SK-N-SH (cell line): ENCODE results near the gene GPR183. TPM values are rescaled to one million over a fixed set of nuclear protein-coding genes. Genes with fewer than 3 reads are reported as not detected.

ENCODE experiments used
- CTCF ChIA-PET: fragments of 300-600, 350-600 bp; formaldehyde crosslinking; extraction: SDS; loops from one replicate; lab custom pipeline; 2021; lab: Yijun Ruan, JAX
- POLR2A ChIA-PET: fragments of 350-600 bp; sonication (Branson Sonifier 250); formaldehyde crosslinking; extraction: SDS; loops from one replicate; lab custom pipeline; 2020; ENCODE audit warnings: antibody characterized with exemption, inconsistent platforms; lab: Yijun Ruan, JAX
- DNase-seq: peaks from one replicate; pipeline ENCODE4 v3.0.0; 2012
- H2AFZ ChIP-seq: fragments of 200-600 bp; sonication (generic); 2 replicates; pipeline ENCODE4 v1.8.1; 2016; ENCODE audit warnings: antibody characterized with exemption, mild to moderate bottlenecking, low read depth
- H3F3A ChIP-seq: fragments of 200-600 bp; sonication (generic); replicated peaks from 2 replicates; pipeline ENCODE3; 2016; ENCODE audit warnings: antibody characterized with exemption, mild to moderate bottlenecking; ENCODE audit not compliant: insufficient read depth
- H3K27ac ChIP-seq, 2 experiments: fragments of 200-500 bp in 1 of 2; fragments of 200-600 bp in 1 of 2; sonication (Bioruptor generic) in 1 of 2; sonication (generic), shearing (Covaris generic) in 1 of 2; 2 replicates each; pipeline versions ENCODE4 v1.5.1 to v1.6.1; 2014 to 2016; ENCODE audit warnings: low read depth in 2 of 2, inconsistent platforms in 1 of 2, low read length in 1 of 2, mild to moderate bottlenecking in 1 of 2, mixed read lengths in 1 of 2
- H3K27me3 ChIP-seq: fragments of 200-600 bp; sonication (generic), shearing (Covaris generic); 2 replicates; pipeline ENCODE4 v1.6.1; 2016; ENCODE audit warnings: mixed run types; ENCODE audit not compliant: insufficient read depth
- H3K36me3 ChIP-seq, 2 experiments: fragments of 200-500 bp in 1 of 2; fragments of 200-600 bp in 1 of 2; sonication (Bioruptor generic) in 1 of 2; sonication (generic) in 1 of 2; replicated peaks in 1 of 2; 2 replicates each; pipeline versions ENCODE3 to v1.5.1; 2014 to 2016; ENCODE audit warnings: low read length in 1 of 2, mild to moderate bottlenecking in 1 of 2; ENCODE audit not compliant: insufficient read depth in 2 of 2, control insufficient read depth in 1 of 2
- H3K4me1 ChIP-seq, 2 experiments: fragments of 200-500 bp in 1 of 2; fragments of 200-600 bp in 1 of 2; sonication (Bioruptor generic) in 1 of 2; sonication (generic), shearing (Covaris generic) in 1 of 2; 2 replicates each; pipeline versions ENCODE4 v1.5.1 to v1.6.1; 2014 to 2016; ENCODE audit warnings: low read depth in 1 of 2, low read length in 1 of 2, mixed run types in 1 of 2; ENCODE audit not compliant: insufficient read depth in 2 of 2, control insufficient read depth in 1 of 2
- H3K4me2 ChIP-seq: fragments of 200-600 bp; sonication (generic), shearing (Covaris generic); 2 replicates; pipeline ENCODE4 v1.6.1; 2017; ENCODE audit warnings: mixed run types
- H3K4me3 ChIP-seq, 2 experiments: fragments of 200-500 bp in 1 of 2; fragments of 200-600 bp in 1 of 2; sonication (Bioruptor generic) in 1 of 2; sonication (generic), shearing (Covaris generic) in 1 of 2; 2 replicates each; pipeline versions ENCODE4 v1.5.1 to v1.8.1; 2014 to 2016; ENCODE audit warnings: low read depth in 2 of 2, inconsistent platforms in 1 of 2, low read length in 1 of 2, mild to moderate bottlenecking in 1 of 2, mixed read lengths in 1 of 2, moderate library complexity in 1 of 2
- H3K79me2 ChIP-seq: fragments of 200-600 bp; sonication (generic); 2 replicates; pipeline ENCODE4 v1.8.1; 2017; ENCODE audit warnings: mild to moderate bottlenecking; ENCODE audit not compliant: insufficient read depth
- H3K9ac ChIP-seq: fragments of 200-600 bp; sonication (generic); 2 replicates; pipeline ENCODE4 v1.6.1; 2017; ENCODE audit warnings: mixed run types
- H3K9me2 ChIP-seq: fragments of 200-600 bp; sonication (generic); 2 replicates; pipeline ENCODE4 v1.6.1; 2017; ENCODE audit warnings: mixed run types
- H3K9me3 ChIP-seq: fragments of 200-600 bp; sonication (generic); 2 replicates; pipeline ENCODE4 v1.6.1; 2017; ENCODE audit warnings: mixed run types, mild to moderate bottlenecking, moderate library complexity
- H4K20me1 ChIP-seq: fragments of 200-600 bp; sonication (generic); 2 replicates; pipeline ENCODE4 v1.6.1; 2017; ENCODE audit warnings: mild to moderate bottlenecking, mixed run types; ENCODE audit not compliant: insufficient read depth
- CHD2 ChIP-seq: fragments of 150-350 bp; IDR thresholded peaks from 2 replicates; pipeline ENCODE4 v1.6.1; 2018; ENCODE audit warnings: low read length; ENCODE audit not compliant: partially characterized antibody
- GATA2 ChIP-seq: sonication (generic); formaldehyde crosslinking; IDR thresholded peaks from 2 replicates; pipeline ENCODE4 v1.5.0; 2020; ENCODE audit warnings: mild to moderate bottlenecking, missing genetic modification reagents
- MAX ChIP-seq: IDR thresholded peaks from 2 replicates; pipeline ENCODE4 v1.4.0; 2012; ENCODE audit warnings: low read depth
- MEF2A ChIP-seq: IDR thresholded peaks from 2 replicates; pipeline ENCODE4 v1.4.0; 2012; ENCODE audit warnings: low read depth, borderline replicate concordance
- PBX3 ChIP-seq: IDR thresholded peaks from 2 replicates; pipeline ENCODE4; 2012
- POLR2AphosphoS5 ChIP-seq: IDR thresholded peaks from 2 replicates; pipeline ENCODE4 v1.6.1; 2012; ENCODE audit warnings: low read depth, low read length
- TEAD4 ChIP-seq: IDR thresholded peaks from 2 replicates; pipeline ENCODE4 v1.4.0; 2012; ENCODE audit warnings: mild to moderate bottlenecking, borderline replicate concordance; ENCODE audit not compliant: insufficient read depth
- WGBS: methylation state at CpG from one replicate; pipeline ENCODE4 v1.1.6; 2017; ENCODE audit warnings: low lambda C conversion rate; 5-methylcytosine and 5-hydroxymethylcytosine counted together
- polyA plus RNA-seq, 3 experiments: library from polyadenylated mRNA; depleted of rRNA; stranded (reverse); fragments of >200 nt; gene quantifications; 2 replicates each; pipeline ENCODE4 v1.2.3, GENCODE V29; 2012
- TF ChIP-seq, protein P1 (sequence below): fragments of 200-600 bp; sonication (generic); IDR thresholded peaks from 2 replicates; pipeline ENCODE4 v1.6.1; 2017; ENCODE audit warnings: antibody characterized with exemption, mild to moderate bottlenecking, moderate library complexity
- TF ChIP-seq, protein P2 (sequence below): fragments of 150-350 bp; IDR thresholded peaks from 2 replicates; pipeline ENCODE4 v1.6.1; 2016; ENCODE audit warnings: mild to moderate bottlenecking, low read depth, low read length
- TF ChIP-seq, protein P3 (sequence below): IDR thresholded peaks from 2 replicates; pipeline ENCODE4 v1.4.0; 2012; ENCODE audit warnings: low read depth, borderline replicate concordance
- TF ChIP-seq, protein P4 (sequence below): IDR thresholded peaks from 2 replicates; pipeline ENCODE4 v1.4.0; 2012; ENCODE audit warnings: low read depth, borderline replicate concordance
- TF ChIP-seq, protein P5 (sequence below): IDR thresholded peaks from 2 replicates; pipeline ENCODE4 v1.6.1; 2012; ENCODE audit warnings: mild to moderate bottlenecking, low read depth, low read length, moderate library complexity

GPR183 gene
- polyA plus RNA-seq, 1 of the 3 experiments (the other 2 are of a cell fraction) = 0.07 TPM

DNA sequence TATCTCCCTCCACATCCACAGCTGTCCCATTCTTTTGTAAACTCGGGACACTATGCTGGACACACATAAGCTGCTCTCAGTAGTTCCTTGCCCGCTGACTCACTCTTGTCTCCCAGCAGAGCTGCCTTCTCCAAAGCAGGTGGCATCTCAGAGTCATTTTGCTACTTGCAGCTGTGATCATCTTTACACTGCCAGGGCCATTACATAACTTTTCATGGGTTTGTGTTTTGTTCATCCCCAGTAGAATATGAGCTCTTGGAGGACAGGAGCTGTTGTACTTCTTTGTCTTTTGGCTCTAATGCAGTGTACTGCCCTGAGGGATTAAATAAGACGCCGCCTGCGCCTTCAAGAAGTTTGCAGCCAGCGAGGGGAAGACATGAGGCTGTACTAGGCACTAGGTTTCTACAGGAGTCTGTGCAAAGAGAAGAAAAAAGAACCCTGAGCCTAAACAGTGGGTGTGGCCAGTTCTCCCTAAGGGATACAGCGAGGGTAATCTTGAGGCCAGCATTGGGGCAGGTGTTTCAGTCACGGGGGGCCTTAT lies 40.8 kb upstream of the GPR183 start:
- POLR2A ChIA-PET = no interaction called here
- no peak overlapping the region for H2AFZ ChIP-seq

More for the DNA sequence above, 40.8 kb upstream of the GPR183 start:
- H3K36me3 ChIP-seq = peaks cover 0 to 33% of the 10 kb centered on the region in 2 experiments
- H3K9me2 ChIP-seq = no peaks in the 10 kb centered on the region
- peaks cover 3% of the 10 kb centered on the region for H3F3A ChIP-seq
- CTCF ChIA-PET = interaction anchor here (1.0 kb wide), 1 partner anchor 88 kb away, joined by 3 read pairs; no protein-coding TSS in a partner anchor
- no peaks in the 10 kb centered on the region for H3K27me3 ChIP-seq
- H3K4me3 ChIP-seq = no peak overlapping the region
- no peak for DNase-seq
- TF ChIP-seq TEAD4 = no peak
- no peak for TF ChIP-seq CHD2
- no peak for TF ChIP-seq POLR2AphosphoS5
- no peak for TF ChIP-seq MEF2A
- TF ChIP-seq, protein P1, sequence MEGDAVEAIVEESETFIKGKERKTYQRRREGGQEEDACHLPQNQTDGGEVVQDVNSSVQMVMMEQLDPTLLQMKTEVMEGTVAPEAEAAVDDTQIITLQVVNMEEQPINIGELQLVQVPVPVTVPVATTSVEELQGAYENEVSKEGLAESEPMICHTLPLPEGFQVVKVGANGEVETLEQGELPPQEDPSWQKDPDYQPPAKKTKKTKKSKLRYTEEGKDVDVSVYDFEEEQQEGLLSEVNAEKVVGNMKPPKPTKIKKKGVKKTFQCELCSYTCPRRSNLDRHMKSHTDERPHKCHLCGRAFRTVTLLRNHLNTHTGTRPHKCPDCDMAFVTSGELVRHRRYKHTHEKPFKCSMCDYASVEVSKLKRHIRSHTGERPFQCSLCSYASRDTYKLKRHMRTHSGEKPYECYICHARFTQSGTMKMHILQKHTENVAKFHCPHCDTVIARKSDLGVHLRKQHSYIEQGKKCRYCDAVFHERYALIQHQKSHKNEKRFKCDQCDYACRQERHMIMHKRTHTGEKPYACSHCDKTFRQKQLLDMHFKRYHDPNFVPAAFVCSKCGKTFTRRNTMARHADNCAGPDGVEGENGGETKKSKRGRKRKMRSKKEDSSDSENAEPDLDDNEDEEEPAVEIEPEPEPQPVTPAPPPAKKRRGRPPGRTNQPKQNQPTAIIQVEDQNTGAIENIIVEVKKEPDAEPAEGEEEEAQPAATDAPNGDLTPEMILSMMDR = no peak
- TF ChIP-seq, protein P2, sequence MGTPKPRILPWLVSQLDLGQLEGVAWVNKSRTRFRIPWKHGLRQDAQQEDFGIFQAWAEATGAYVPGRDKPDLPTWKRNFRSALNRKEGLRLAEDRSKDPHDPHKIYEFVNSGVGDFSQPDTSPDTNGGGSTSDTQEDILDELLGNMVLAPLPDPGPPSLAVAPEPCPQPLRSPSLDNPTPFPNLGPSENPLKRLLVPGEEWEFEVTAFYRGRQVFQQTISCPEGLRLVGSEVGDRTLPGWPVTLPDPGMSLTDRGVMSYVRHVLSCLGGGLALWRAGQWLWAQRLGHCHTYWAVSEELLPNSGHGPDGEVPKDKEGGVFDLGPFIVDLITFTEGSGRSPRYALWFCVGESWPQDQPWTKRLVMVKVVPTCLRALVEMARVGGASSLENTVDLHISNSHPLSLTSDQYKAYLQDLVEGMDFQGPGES = no peak
- no peak for TF ChIP-seq MAX
- TF ChIP-seq, protein P3, sequence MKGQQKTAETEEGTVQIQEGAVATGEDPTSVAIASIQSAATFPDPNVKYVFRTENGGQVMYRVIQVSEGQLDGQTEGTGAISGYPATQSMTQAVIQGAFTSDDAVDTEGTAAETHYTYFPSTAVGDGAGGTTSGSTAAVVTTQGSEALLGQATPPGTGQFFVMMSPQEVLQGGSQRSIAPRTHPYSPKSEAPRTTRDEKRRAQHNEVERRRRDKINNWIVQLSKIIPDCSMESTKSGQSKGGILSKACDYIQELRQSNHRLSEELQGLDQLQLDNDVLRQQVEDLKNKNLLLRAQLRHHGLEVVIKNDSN = no peak
- TF ChIP-seq PBX3 = no peak
- TF ChIP-seq GATA2 = no peak
- TF ChIP-seq, protein P4, sequence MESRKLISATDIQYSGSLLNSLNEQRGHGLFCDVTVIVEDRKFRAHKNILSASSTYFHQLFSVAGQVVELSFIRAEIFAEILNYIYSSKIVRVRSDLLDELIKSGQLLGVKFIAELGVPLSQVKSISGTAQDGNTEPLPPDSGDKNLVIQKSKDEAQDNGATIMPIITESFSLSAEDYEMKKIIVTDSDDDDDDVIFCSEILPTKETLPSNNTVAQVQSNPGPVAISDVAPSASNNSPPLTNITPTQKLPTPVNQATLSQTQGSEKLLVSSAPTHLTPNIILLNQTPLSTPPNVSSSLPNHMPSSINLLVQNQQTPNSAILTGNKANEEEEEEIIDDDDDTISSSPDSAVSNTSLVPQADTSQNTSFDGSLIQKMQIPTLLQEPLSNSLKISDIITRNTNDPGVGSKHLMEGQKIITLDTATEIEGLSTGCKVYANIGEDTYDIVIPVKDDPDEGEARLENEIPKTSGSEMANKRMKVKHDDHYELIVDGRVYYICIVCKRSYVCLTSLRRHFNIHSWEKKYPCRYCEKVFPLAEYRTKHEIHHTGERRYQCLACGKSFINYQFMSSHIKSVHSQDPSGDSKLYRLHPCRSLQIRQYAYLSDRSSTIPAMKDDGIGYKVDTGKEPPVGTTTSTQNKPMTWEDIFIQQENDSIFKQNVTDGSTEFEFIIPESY = no peak
- TF ChIP-seq, protein P5, sequence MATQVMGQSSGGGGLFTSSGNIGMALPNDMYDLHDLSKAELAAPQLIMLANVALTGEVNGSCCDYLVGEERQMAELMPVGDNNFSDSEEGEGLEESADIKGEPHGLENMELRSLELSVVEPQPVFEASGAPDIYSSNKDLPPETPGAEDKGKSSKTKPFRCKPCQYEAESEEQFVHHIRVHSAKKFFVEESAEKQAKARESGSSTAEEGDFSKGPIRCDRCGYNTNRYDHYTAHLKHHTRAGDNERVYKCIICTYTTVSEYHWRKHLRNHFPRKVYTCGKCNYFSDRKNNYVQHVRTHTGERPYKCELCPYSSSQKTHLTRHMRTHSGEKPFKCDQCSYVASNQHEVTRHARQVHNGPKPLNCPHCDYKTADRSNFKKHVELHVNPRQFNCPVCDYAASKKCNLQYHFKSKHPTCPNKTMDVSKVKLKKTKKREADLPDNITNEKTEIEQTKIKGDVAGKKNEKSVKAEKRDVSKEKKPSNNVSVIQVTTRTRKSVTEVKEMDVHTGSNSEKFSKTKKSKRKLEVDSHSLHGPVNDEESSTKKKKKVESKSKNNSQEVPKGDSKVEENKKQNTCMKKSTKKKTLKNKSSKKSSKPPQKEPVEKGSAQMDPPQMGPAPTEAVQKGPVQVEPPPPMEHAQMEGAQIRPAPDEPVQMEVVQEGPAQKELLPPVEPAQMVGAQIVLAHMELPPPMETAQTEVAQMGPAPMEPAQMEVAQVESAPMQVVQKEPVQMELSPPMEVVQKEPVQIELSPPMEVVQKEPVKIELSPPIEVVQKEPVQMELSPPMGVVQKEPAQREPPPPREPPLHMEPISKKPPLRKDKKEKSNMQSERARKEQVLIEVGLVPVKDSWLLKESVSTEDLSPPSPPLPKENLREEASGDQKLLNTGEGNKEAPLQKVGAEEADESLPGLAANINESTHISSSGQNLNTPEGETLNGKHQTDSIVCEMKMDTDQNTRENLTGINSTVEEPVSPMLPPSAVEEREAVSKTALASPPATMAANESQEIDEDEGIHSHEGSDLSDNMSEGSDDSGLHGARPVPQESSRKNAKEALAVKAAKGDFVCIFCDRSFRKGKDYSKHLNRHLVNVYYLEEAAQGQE = no peak
- H3K9me3 ChIP-seq = no peaks in the 10 kb centered on the region
- H3K79me2 ChIP-seq = no peaks in the 10 kb centered on the region
- H3K4me2 ChIP-seq = no peak overlapping the region
- no peak overlapping the region for H3K9ac ChIP-seq
- no peak overlapping the region for H3K27ac ChIP-seq
- H3K4me1 ChIP-seq = peaks cover 0 to 5% of the 10 kb centered on the region in 2 experiments; a peak in 1 of 4 replicates
- 93% methylated on average over 8 of the region's 8 CpGs for WGBS
- H4K20me1 ChIP-seq = no peaks in the 10 kb centered on the region
